Left lung (tissue), 10 donors: Measurements from ENCODE around the gene COA5. TPM values are rescaled to one million over a fixed set of nuclear protein-coding genes. Genes with fewer than 3 reads are reported as not detected.

Experiments used
- ATAC-seq: fragments of 200-7000 bp; cut with Tn5 transposase; one replicate; pipeline ENCODE4 v1.9.1; 2020; ENCODE audit warnings: moderate library complexity
- DNase-seq, 4 donors: peaks; one replicate each; pipeline ENCODE4 v3.0.0-alpha.2; 2013 to 2020
- H3K27ac ChIP-seq, 2 donors: fragments of 200-600 bp; sonication (generic) in 1 of 2; one replicate each; pipeline versions ENCODE4 v1.5.0 to v1.8.0; 2020 to 2021
- H3K27me3 ChIP-seq, 2 donors: fragments of 200-600 bp; sonication (generic) in 1 of 2; one replicate each; pipeline versions ENCODE4 v1.5.0 to v1.8.0; 2020 to 2021
- H3K36me3 ChIP-seq, 2 donors: fragments of 200-600 bp; sonication (generic) in 1 of 2; one replicate each; pipeline versions ENCODE4 v1.5.0 to v1.8.0; 2020 to 2021
- H3K4me1 ChIP-seq, 2 donors: fragments of 200-600 bp; one replicate each; pipeline ENCODE4 v1.8.0; 2021
- H3K4me3 ChIP-seq, 2 donors: fragments of 200-600 bp; sonication (generic) in 1 of 2; one replicate each; pipeline versions ENCODE4 v1.5.0 to v1.8.0; 2020 to 2021; ENCODE audit warnings: mild to moderate bottlenecking in 1 of 2
- H3K9me3 ChIP-seq, 2 donors: fragments of 200-600 bp; sonication (generic) in 1 of 2; one replicate each; pipeline versions ENCODE4 v1.5.0 to v1.8.0; 2020 to 2021
- intact Hi-C, 2 donors: fragments of 100-400 bp; cut with DNase I; formaldehyde crosslinking; loops; one replicate each; pipeline versions ENCODE4 v1.11.2 to v1.14.2; 2022
- polyA plus RNA-seq, 6 donors: library from polyadenylated mRNA; unstranded; fragments of 120-200 nt; gene quantifications; one replicate each; pipeline ENCODE4 v1.2.1, GENCODE V29; 2013; ENCODE audit not compliant: insufficient read length in 6 of 6
- total RNA-seq, 2 donors: library from RNA; stranded (reverse); fragmentation: NEBNext Ultra II Directional; extraction: Animal tissue kit (Norgen Biotek cat#: 25700); gene quantifications; one replicate each; pipeline ENCODE4 v1.2.1, GENCODE V29; 2021
- TF ChIP-seq, protein P1 (sequence below), 2 donors: fragments of 200-600 bp; sonication (generic) in 1 of 2; IDR thresholded peaks; one replicate each; pipeline versions ENCODE4 v1.5.0 to v1.8.0; 2021; ENCODE audit warnings: antibody characterized with exemption in 2 of 2
- donor health status: DM: no; HTN: yes; CAD: no.
- donor health status: DM: no; HTN: no; CAD: no.

Gene COA5
- total and polyA plus RNA-seq, 8 donors = 24.3 to 80.0 (median 74.8) TPM

DNA sequence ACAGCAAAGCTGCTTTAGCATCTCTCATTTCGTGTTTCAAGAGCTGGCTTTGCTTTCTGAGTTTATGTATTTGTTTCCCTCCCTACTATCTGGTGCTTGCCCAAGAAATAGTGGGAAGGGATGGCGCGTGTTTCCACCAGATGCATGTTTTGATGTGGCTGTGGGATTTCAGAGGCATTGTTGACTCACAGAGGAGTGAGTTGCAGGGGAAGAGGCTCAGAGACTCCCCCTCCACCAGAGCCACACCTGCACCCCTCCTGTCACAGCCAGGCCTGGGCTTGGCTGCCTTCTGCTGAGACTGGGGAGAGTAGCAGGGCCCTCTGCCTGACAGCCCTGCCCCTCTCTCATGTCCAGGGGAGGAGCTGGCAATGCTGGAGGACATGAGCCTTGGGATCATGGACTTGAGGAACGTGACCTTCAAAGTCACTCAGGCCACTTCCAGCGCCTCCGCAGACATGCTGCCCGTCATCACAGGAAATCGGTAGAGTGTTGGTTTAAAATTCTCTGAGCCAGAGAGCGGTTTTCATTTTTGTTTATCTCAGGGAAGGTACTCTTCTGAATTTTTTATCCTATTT lies 42.9 kb downstream of the COA5 start:
- TF ChIP-seq, protein P1, sequence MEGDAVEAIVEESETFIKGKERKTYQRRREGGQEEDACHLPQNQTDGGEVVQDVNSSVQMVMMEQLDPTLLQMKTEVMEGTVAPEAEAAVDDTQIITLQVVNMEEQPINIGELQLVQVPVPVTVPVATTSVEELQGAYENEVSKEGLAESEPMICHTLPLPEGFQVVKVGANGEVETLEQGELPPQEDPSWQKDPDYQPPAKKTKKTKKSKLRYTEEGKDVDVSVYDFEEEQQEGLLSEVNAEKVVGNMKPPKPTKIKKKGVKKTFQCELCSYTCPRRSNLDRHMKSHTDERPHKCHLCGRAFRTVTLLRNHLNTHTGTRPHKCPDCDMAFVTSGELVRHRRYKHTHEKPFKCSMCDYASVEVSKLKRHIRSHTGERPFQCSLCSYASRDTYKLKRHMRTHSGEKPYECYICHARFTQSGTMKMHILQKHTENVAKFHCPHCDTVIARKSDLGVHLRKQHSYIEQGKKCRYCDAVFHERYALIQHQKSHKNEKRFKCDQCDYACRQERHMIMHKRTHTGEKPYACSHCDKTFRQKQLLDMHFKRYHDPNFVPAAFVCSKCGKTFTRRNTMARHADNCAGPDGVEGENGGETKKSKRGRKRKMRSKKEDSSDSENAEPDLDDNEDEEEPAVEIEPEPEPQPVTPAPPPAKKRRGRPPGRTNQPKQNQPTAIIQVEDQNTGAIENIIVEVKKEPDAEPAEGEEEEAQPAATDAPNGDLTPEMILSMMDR (IDR thresholded peaks at IDR 0.05) = no peak
- Histone ChIP-seq H3K36me3 (peaks cover 0 to 82% of the 10 kb centered on the region in 2 donors), H3K9me3 (no peaks in the 10 kb centered on the region), H3K27ac (no peak overlapping the region), H3K4me1 (peaks cover 0 to 3% of the 10 kb centered on the region in 2 donors), H3K27me3 (no peaks in the 10 kb centered on the region), H3K4me3 (no peak overlapping the region)
- intact Hi-C loops = no loop called here
- ATAC-seq (no peak), DNase-seq (no peak)

DNA sequence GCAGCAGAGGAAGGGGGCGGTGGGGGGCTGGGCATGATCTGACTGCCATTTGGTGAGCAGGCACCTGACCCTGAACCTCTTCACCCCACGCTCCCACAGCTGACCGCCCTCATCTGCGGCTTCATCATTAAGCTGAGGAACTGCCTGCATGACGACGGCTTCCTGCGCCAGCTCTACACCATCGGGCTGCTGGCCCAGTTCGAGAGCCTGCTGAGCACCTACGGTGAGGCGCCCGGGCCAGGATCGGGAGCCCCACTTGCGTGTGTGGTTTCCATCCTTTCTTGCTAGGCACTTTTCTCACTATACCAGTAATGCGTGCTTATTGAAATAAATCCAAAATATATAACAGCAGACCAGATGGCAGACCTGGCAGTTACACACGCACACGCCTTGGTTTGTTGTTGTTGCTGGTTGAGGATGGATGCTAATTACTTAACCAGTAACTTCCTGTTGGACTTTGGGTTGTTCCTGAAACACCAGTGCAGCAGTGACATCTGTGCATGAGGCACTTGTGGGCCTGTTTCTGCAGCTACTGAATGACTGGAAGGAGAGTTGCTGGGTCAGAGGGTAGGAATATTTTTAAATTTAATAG lies 43.7 kb downstream of the COA5 start:
- Histone ChIP-seq H3K27ac (no peak overlapping the region), H3K27me3 (no peaks in the 10 kb centered on the region), H3K4me3 (no peak overlapping the region), H3K4me1 (peaks cover 0 to 3% of the 10 kb centered on the region in 2 donors), H3K9me3 (no peaks in the 10 kb centered on the region), H3K36me3 (peaks cover 0 to 81% of the 10 kb centered on the region in 2 donors)
- TF ChIP-seq, protein P1 (IDR thresholded peaks at IDR 0.05) = no peak
- no peak for DNase-seq
- no peak for ATAC-seq
- intact Hi-C loops = no loop called here

DNA sequence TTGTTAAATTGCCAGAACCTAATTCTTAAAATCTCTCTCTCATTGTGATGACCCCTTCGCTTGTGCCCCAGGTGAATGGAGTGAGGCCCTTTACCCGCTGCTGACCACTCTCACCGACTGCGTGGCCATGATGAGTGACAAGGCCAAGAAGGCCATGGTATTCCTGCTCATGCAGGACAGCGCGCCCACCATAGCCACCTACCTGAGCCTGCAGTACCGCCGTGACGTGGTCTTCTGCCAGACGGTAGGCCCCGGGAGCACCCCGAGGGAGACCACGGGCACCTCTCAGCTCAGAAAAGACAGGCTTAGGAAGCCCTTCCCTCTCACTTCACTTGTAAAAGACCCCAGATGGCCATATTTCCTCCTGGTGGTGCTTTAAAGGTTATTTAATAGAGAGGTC lies 44.9 kb downstream of the COA5 start:
- intact Hi-C loops = no loop called here

DNA sequence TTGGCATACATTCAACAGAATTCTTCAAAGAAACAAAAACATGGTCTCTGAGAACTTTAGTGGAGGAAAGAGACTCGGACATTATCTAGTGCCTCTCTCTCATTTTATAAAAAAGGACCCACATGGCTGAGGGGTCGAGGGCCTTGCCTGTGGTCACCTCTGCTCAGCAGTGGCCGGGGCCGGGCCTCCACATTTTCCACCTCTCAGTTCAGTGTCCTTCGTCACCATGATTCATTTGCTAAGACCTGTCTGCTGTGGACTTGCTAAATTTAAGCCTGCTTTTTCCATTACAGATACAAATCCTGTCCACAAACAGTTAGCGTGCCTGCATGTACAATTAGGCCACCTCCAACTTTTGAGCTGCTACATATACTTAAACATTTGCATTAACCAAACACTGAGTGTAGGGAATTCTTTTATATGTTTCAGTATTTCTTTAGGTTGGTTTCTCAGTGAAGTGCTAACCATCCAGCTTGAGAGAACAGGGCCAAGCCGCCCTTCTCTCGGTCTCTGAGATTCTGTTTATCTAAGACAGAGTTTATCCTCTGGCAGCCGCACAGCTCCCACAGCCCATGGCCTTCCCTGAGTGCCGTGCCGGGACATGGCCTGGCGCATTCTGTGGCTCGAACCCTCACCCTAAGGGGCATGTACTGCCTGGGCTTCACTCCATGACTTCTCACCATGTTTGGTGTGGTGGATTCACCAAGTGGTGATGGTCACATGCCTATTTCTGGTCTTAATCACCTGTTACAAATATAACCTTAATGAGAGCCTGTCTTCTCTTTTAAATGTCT lies 46.2 kb downstream of the COA5 start:
- DNase-seq (no peak), ATAC-seq (no peak)
- intact Hi-C loops = no loop called here
- H3K9me3 ChIP-seq = no peaks in the 10 kb centered on the region
- TF ChIP-seq, protein P1 (IDR thresholded peaks at IDR 0.05) = no peak
- H3K4me3 ChIP-seq = no peak overlapping the region
- no peaks in the 10 kb centered on the region for H3K27me3 ChIP-seq
- peaks cover 0 to 3% of the 10 kb centered on the region in 2 donors for H3K4me1 ChIP-seq
- peak overlapping the region in 1 of 2 donors; percentile 26 for H3K27ac ChIP-seq
- peaks cover 0 to 81% of the 10 kb centered on the region in 2 donors for H3K36me3 ChIP-seq

More for the DNA sequence above, 44.9 kb downstream of the COA5 start:
- peaks cover 0 to 3% of the 10 kb centered on the region in 2 donors for H3K4me1 ChIP-seq
- peaks cover 0 to 81% of the 10 kb centered on the region in 2 donors for H3K36me3 ChIP-seq
- no peak overlapping the region for H3K27ac ChIP-seq
- DNase-seq = no peak
- no peaks in the 10 kb centered on the region for H3K27me3 ChIP-seq
- TF ChIP-seq, protein P1 (IDR thresholded peaks at IDR 0.05) = no peak
- no peaks in the 10 kb centered on the region for H3K9me3 ChIP-seq
- ATAC-seq = no peak
- no peak overlapping the region for H3K4me3 ChIP-seq

DNA sequence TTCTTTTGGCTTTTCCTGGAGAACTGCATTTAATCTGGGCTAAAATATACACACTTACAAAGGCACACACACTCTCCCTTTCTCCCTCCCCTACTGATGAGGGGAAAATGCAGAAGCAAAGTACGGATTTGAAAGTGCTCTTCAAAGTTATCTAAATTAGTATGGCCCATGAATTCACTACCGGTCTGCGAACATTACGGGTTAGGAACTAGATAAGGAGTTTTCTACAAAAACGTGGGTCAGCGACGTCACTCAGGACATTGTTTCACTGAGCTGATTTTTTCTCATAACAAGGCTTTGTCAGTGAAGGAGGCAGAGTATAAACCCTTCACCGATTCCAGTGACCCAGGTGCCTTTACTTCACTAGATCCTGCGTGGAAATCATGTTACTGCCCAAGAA lies 47.3 kb downstream of the COA5 start:
- TF ChIP-seq, protein P1 (IDR thresholded peaks at IDR 0.05) = no peak
- no peaks in the 10 kb centered on the region for H3K9me3 ChIP-seq
- intact Hi-C loops = no loop called here
- DNase-seq = no peak
- peaks cover 0 to 3% of the 10 kb centered on the region in 2 donors for H3K4me1 ChIP-seq
- H3K36me3 ChIP-seq = peaks cover 0 to 81% of the 10 kb centered on the region in 2 donors
- no peaks in the 10 kb centered on the region for H3K27me3 ChIP-seq
- no peak for ATAC-seq
- no peak overlapping the region for H3K4me3 ChIP-seq
- no peak overlapping the region for H3K27ac ChIP-seq
